Panc1 (cell line): ENCODE results near the gene CDKAL1. TPM values are rescaled to one million over a fixed set of nuclear protein-coding genes. Genes with fewer than 3 reads are reported as not detected.

Source experiments
- ATAC-seq: fragments of 200-7000 bp; cut with Tn5 transposase; 2 replicates; pipeline ENCODE4 v1.9.1; 2020; ENCODE audit warnings: mild to moderate bottlenecking, moderate library complexity
- BruUV-seq: library from RNA; stranded (reverse); fragments of 400-500 nt; replicated peaks from 2 replicates; lab custom pipeline; 2021; lab: Mats Ljungman, UMichigan
- CTCF ChIA-PET: fragments of 300-600 bp; sonication (Branson Sonifier 250); formaldehyde crosslinking; loops from one replicate; lab custom pipeline; 2022; ENCODE audit warnings: antibody characterized with exemption; lab: Charles Lee
- POLR2A ChIA-PET: fragments of 300-600 bp; sonication (Branson Sonifier 250); formaldehyde crosslinking; loops from one replicate; lab custom pipeline; 2022; ENCODE audit warnings: antibody characterized with exemption; lab: Charles Lee
- DNase-seq: peaks from one replicate; pipeline ENCODE4 v3.0.0-alpha.2; 2010; ENCODE audit warnings: low read depth, low spot score
- H3K27ac ChIP-seq: 2 replicates; pipeline ENCODE4 v1.5.1; 2011; ENCODE audit warnings: mild to moderate bottlenecking, low read length, inconsistent platforms
- H3K27me3 ChIP-seq: fragments of 200-500 bp; sonication (Bioruptor generic); 2 replicates; pipeline ENCODE4 v1.6.0; 2014; ENCODE audit warnings: low read length, inconsistent platforms; ENCODE audit not compliant: control insufficient read depth, insufficient read depth
- H3K36me3 ChIP-seq: fragments of 200-500 bp; sonication (Bioruptor generic); 2 replicates; pipeline ENCODE4 v1.5.1; 2014; ENCODE audit warnings: inconsistent platforms, mild to moderate bottlenecking, low read length, moderate library complexity; ENCODE audit not compliant: control insufficient read depth, insufficient read depth
- H3K4me1 ChIP-seq: 2 replicates; pipeline ENCODE4 v1.5.1; 2011; ENCODE audit warnings: inconsistent platforms, mild to moderate bottlenecking, low read length, moderate library complexity; ENCODE audit not compliant: control insufficient read depth, insufficient read depth
- H3K4me3 ChIP-seq, 2 experiments: 2 replicates each; pipeline ENCODE4 v1.5.1; 2011 to 2012; ENCODE audit warnings: low read depth in 2 of 2, low read length in 2 of 2, mild to moderate bottlenecking in 2 of 2, inconsistent platforms in 1 of 2, moderate library complexity in 1 of 2
- H3K9me3 ChIP-seq: fragments of 200-500 bp; sonication (Bioruptor generic); 2 replicates; pipeline ENCODE4 v1.5.1; 2014; ENCODE audit warnings: low read depth, mild to moderate bottlenecking, inconsistent platforms, low read length, moderate library complexity; ENCODE audit not compliant: control insufficient read depth, insufficient read depth
- POLR2AphosphoS5 ChIP-seq: IDR thresholded peaks from 2 replicates; pipeline ENCODE4 v1.6.1; 2012; ENCODE audit warnings: mild to moderate bottlenecking, low read depth, low read length, moderate library complexity
- SIN3A ChIP-seq: IDR thresholded peaks from 2 replicates; pipeline ENCODE4 v1.6.1; 2012; ENCODE audit warnings: low read depth, mild to moderate bottlenecking, low read length, moderate library complexity, borderline replicate concordance; ENCODE audit not compliant: insufficient read depth
- TCF7L2 ChIP-seq: IDR thresholded peaks from 2 replicates; pipeline ENCODE4 v1.6.1; 2011; ENCODE audit warnings: mild to moderate bottlenecking, low read depth, low read length, inconsistent platforms
- in situ Hi-C: cut with HindIII; loops from 2 replicates; pipeline ENCODE4 v1.10.0; 2016; ENCODE audit warnings: low sequenced_read_pairs, low pct_unique_long_range_greater_than_20kb
- intact Hi-C: fragments of 100-400 bp; cut with micrococcal nuclease; formaldehyde crosslinking; loops from one replicate; pipeline ENCODE4 v1.10.0; 2022; ENCODE audit not compliant: unreplicated experiment
- total RNA-seq: library from RNA; stranded (reverse); gene quantifications from one replicate; pipeline ENCODE4 v1.2.1, GENCODE V29; 2021; ENCODE audit not compliant: unreplicated experiment
- TF ChIP-seq, protein P1 (sequence below), 2 experiments: IDR thresholded peaks; 2 replicates each; pipeline ENCODE4 v1.6.1; 2011 to 2012; ENCODE audit warnings: low read depth in 2 of 2, control low read depth in 1 of 2, low read length in 1 of 2, mild to moderate bottlenecking in 1 of 2, moderate library complexity in 1 of 2; ENCODE audit not compliant: insufficient read depth in 1 of 2
- TF ChIP-seq, protein P2 (sequence below): fragments of 450-650 bp; IDR thresholded peaks from 2 replicates; pipeline ENCODE4 v1.5.1; 2017; ENCODE audit warnings: mild to moderate bottlenecking

CDKAL1 gene
- total RNA-seq, 1 experiment from 2014 or later = 14.5 TPM

GRCh38 chr6:21166754-21167153 is 632.5 kb downstream of the CDKAL1 start:
- intact Hi-C loops (no loop called here), in situ Hi-C loops (no loop called here)
- DNase-seq = no peak
- BruUV-seq = no TSS peak
- no peak for ATAC-seq
- CTCF ChIA-PET = no interaction called here
- Histone ChIP-seq H3K27ac (no peak overlapping the region), H3K4me3 (no peak overlapping the region), H3K27me3 (no peaks in the 10 kb centered on the region), H3K9me3 (no peaks in the 10 kb centered on the region), H3K36me3 (no peaks in the 10 kb centered on the region), H3K4me1 (no peaks in the 10 kb centered on the region)
- POLR2A ChIA-PET = no interaction called here
- TF ChIP-seq SIN3A (no peak), POLR2AphosphoS5 (no peak), TCF7L2 (no peak)
- TF ChIP-seq, protein P1, sequence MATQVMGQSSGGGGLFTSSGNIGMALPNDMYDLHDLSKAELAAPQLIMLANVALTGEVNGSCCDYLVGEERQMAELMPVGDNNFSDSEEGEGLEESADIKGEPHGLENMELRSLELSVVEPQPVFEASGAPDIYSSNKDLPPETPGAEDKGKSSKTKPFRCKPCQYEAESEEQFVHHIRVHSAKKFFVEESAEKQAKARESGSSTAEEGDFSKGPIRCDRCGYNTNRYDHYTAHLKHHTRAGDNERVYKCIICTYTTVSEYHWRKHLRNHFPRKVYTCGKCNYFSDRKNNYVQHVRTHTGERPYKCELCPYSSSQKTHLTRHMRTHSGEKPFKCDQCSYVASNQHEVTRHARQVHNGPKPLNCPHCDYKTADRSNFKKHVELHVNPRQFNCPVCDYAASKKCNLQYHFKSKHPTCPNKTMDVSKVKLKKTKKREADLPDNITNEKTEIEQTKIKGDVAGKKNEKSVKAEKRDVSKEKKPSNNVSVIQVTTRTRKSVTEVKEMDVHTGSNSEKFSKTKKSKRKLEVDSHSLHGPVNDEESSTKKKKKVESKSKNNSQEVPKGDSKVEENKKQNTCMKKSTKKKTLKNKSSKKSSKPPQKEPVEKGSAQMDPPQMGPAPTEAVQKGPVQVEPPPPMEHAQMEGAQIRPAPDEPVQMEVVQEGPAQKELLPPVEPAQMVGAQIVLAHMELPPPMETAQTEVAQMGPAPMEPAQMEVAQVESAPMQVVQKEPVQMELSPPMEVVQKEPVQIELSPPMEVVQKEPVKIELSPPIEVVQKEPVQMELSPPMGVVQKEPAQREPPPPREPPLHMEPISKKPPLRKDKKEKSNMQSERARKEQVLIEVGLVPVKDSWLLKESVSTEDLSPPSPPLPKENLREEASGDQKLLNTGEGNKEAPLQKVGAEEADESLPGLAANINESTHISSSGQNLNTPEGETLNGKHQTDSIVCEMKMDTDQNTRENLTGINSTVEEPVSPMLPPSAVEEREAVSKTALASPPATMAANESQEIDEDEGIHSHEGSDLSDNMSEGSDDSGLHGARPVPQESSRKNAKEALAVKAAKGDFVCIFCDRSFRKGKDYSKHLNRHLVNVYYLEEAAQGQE (IDR thresholded peaks at IDR 0.05; ENCODE audit: insufficient read depth in 1 of 2, low read depth in 2 of 2, low read length in 1 of 2) = no peak
- TF ChIP-seq, protein P2, sequence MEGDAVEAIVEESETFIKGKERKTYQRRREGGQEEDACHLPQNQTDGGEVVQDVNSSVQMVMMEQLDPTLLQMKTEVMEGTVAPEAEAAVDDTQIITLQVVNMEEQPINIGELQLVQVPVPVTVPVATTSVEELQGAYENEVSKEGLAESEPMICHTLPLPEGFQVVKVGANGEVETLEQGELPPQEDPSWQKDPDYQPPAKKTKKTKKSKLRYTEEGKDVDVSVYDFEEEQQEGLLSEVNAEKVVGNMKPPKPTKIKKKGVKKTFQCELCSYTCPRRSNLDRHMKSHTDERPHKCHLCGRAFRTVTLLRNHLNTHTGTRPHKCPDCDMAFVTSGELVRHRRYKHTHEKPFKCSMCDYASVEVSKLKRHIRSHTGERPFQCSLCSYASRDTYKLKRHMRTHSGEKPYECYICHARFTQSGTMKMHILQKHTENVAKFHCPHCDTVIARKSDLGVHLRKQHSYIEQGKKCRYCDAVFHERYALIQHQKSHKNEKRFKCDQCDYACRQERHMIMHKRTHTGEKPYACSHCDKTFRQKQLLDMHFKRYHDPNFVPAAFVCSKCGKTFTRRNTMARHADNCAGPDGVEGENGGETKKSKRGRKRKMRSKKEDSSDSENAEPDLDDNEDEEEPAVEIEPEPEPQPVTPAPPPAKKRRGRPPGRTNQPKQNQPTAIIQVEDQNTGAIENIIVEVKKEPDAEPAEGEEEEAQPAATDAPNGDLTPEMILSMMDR = no peak

DNA sequence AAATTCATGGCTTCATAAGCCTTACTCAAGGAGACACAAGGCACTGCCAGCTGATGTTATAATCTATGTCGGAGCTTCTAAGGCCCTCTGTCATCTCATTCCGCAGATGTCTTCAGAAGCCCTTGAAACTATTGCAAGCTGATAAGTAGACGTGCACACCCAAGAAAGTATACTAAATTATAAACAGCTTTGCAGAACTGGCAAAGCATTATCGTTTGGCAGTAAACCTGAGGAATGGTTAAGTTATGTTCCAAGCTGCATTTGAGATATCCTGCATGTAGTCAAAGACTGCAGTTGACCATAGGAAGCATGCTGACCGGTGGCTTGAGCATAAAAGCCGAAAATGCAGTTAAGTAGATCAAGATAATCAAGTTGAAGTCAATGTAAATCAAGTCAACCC is 633.5 kb downstream of the CDKAL1 start:
- DNase-seq (no peak), ATAC-seq (no peak)
- no peaks in the 10 kb centered on the region for H3K36me3 ChIP-seq
- H3K4me3 ChIP-seq = no peak overlapping the region
- no peaks in the 10 kb centered on the region for H3K27me3 ChIP-seq
- no peak overlapping the region for H3K27ac ChIP-seq
- in situ Hi-C loops = no loop called here
- ChIA-PET POLR2A (no interaction called here), CTCF (no interaction called here)
- H3K9me3 ChIP-seq = no peaks in the 10 kb centered on the region
- intact Hi-C loops = no loop called here
- no TSS peak for BruUV-seq
- no peaks in the 10 kb centered on the region for H3K4me1 ChIP-seq
- no peak for TF ChIP-seq TCF7L2
- no peak for TF ChIP-seq SIN3A
- TF ChIP-seq, protein P1 (IDR thresholded peaks at IDR 0.05; ENCODE audit: insufficient read depth in 1 of 2, low read depth in 2 of 2, low read length in 1 of 2) = no peak
